Activated naive CD4-positive, alpha-beta T cell treated with Interleukin-2 at 50 U/mL for 16 hours (primary cell): ENCODE measurements around the gene GTF2A1L.
"Not testable (repeated sequence)": the region's sequence is repeated elsewhere in the genome, so short reads cannot be mapped to it uniquely, and the experiment has no call there.

ENCODE experiments used
- DNase-seq: peaks from one replicate; pipeline ENCODE4 v3.0.0-alpha.2; 2020

The GTF2A1L gene, protein sequence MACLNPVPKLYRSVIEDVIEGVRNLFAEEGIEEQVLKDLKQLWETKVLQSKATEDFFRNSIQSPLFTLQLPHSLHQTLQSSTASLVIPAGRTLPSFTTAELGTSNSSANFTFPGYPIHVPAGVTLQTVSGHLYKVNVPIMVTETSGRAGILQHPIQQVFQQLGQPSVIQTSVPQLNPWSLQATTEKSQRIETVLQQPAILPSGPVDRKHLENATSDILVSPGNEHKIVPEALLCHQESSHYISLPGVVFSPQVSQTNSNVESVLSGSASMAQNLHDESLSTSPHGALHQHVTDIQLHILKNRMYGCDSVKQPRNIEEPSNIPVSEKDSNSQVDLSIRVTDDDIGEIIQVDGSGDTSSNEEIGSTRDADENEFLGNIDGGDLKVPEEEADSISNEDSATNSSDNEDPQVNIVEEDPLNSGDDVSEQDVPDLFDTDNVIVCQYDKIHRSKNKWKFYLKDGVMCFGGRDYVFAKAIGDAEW

DNA sequence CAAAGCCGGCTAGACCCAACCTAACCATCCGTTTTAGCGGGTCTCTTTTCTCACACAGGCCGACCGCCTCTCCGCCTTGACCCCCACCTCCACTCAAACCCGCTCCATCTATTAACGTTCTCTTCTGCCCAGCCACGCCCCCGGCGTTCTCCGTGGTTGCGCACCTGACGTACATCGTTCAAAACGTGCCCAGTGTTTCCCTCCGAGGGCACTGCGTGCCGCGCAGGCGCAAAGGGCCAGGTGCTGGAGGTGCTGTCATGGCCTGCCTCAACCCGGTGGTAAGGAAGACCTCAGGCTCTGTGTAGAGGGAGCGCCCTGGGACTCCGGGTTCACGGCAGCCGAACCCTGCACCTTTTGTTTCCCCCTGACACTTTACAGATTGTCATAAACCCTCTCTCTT is at the start of gene GTF2A1L:
Gene GTF2A1L (plus strand): TSS at position 239 of the 400 bp plus-strand sequence. CDS start 19 bp downstream, at position 258.
- DNase-seq: no peak

DNA sequence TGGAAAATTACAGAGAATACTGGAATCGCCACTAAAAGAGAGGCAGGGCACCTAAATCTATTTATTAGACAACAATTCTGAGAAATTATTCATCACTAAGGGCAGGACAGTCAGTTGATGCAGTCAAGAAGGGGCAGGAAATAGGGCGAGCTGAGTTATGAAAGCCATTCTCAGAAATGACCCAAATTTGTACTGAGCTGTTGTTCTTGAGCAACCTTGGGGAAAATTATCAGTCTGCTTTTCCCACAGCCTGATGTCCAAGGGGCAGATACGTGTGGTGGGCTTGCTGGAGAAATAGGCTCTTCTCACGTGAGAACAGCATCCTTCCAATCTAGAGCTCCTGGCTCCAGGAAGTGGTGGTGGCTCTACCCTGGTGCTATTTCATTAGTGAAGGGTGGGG is 49.1 kb upstream of the GTF2A1L start:
- DNase-seq: no peak

DNA sequence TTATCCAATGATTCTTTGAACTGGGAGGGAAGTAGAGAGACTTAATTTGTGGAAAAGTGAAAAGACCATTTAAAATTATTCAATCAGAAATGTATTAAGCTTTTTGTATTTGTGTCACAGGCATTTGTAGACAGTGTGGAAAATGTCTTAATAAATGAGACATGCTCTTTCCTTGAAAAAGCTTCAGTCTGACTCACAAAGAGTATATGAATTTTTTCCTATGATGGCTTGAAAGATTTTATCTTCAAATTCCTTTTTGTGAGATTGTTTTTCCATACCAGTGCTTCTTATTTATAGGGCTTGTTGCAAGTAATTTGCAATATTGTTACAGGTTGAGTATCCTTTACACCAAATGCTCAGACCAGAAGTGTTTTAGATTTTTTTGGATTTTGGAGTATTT is 48.2 kb upstream of the GTF2A1L start:
- no peak for DNase-seq

DNA sequence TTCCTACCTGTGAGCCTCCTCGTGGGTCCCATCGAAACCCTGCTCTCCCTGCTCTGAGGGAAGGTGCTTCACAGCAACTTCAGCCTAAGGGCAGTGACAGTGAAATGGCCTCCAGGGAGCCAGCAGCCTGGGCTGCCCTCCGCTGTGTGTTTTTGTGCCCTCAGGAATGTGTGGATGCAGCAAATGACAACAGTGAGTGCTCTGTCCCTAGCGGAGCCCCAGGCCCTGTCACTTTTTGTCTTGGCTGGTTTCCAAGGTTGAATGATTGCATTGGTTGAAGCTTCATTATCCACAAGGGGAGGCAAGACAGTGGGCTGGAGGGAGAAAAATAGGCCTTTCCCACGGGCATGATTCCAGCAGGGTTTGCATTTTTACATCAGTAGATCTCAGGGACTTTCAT is 44.8 kb upstream of the GTF2A1L start:
- DNase-seq: no peak

DNA sequence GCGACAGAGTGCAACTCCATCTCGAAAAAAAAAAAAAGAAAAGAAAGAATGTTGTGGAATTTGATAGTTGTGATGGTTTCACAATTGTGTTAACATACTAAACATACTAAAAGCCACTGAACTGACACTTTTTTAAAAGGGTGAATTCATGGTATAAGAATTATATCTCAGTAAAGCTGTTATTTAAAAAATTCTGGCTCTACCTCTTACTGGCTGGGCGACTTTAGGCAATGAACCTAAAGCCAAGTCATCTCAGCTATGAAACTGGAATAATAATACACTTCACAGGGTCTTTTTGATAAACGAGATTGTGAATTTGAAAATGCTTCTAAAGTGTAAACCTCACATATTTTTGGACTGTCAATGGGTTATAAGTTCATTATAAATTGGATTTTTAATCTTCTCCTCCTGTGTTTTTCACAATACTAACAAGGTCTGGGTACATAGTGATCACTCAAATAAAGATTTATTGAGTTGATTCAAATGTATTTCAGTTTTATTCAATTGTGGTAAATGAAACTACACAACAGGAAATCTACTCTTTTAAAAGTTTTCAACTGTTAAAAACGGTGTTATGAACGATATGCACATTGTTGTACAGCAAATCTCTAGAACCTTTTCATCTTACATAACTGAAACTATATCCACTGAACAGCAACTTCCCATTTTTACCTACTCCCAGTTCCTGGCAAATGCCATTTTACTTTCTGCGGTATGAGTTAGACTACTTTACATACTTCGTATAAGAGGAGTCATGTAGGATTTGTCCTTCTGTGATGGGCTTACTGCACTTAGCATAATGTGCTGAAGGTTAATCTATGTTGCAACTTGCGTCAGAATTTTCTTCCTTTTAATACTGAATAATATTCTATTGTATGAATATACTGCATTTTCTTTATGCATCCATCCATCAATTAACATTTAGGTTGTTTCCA is 43.0 kb upstream of the GTF2A1L start:
- DNase-seq: no peak

DNA sequence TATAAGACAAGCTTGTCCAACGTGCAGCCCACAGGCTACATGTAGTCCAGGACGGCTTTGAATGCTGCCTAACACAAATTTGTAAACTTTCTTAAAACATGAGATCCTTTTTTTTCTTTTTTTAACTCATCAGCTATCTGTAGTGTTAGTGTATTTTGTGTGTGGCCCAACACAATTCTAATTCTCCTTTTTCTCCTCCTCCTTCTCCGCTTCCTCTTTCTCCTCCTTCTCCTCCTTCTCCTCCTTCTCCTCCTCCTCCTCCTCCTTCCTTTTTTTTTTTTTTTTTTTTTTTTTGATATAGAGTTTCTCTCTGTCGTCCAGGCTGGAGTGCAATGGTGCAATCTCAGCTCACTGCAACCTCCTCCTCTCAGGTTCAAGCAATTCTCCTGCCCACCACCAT is 39.3 kb upstream of the GTF2A1L start:
- no peak for DNase-seq

DNA sequence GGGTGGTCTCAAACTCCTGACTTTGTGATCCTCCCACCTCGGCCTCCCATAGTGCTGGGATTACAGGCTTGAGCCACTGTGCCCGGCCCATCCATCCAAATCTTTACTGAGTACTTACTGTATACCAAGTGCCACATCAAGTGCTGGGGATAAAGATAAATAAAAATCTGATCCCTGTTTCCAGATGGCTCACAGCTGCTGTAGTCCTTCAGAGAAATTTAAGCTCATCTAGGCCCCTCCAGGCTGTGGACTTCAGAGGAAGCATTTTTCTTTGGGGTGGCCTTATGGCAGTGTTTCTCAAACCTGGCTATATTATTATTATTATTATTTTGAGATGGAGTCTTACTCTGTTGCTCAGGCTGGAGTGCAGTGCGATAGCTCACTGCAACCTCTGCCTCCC is 33.7 kb upstream of the GTF2A1L start:
- no peak for DNase-seq

DNA sequence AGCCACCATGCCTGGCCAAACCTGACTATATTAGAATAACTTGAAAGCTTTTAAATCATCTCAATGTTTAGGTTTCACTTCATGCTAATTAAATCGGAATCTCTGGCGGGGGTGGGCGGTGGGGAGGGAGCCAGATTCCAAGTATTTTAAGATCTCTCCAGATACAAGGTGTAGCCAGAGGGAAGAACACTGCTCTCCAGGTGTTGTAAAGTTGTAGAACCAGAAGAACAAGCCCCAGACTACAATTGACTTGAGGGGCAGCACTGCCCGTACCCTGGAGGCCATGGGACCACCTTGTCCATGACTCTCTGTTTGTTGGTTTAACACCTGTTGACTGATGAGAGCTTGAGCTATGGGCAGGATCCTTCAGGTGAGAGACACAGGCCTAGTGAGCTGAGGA is 33.1 kb upstream of the GTF2A1L start:
- DNase-seq: no peak

DNA sequence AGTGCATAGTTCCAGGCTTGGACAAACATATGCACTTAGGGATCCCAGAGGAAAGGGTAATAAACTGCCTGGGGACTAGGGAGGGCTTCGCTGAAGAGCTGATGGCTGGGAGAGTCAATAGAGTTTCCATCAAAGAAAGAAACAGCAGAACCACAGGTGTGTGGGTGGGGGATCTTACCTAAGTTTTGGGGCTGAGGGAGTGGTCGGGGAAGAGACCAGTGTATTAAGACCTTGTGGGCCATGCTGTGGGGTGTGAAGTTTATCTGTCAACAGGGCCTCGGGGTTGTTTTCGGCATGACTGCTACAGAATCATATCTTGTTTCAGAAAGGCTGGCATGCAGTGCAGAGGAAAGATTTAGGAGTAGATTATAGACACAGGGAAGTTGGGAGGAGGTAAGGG is 31.2 kb upstream of the GTF2A1L start:
- DNase-seq: no peak

DNA sequence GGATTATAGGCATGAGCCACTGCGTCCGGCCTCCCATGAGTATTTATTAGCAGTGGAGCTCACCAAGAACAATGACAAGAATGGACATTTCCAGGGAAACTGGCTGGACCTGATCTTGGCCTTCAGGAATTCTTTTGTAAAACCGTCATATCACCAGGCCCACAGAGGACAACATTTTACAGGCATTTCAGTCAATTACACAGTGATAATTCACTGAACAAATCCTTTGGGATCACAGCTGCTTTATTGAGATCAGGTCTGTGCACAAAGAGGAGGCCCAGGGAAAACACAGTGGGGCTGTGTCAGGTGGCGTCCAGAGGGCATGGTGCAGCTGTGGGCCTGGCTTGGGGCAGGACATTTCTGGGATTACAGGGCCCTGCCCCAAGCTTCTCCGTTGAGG is 30.1 kb upstream of the GTF2A1L start:
- no peak for DNase-seq

DNA sequence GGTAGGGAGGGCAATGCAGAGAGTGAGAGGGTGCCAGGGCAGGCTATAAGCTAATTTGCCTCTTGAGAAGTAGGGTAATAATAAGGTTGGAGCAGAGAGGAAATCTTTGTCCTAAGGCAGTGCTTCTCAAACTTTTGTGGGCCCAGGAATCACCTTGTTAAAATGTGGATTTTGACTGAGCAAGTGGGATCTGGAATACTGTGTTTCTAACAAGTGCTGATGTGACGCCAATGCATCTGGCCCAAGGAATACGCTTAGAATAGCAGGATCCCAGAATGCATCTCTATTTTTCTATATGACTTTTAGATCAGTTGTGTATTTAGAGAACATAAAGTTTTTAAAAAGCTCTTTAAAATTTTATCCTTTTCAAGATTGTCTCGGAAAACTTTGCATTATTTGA is 29.7 kb upstream of the GTF2A1L start:
- DNase-seq: no peak

DNA sequence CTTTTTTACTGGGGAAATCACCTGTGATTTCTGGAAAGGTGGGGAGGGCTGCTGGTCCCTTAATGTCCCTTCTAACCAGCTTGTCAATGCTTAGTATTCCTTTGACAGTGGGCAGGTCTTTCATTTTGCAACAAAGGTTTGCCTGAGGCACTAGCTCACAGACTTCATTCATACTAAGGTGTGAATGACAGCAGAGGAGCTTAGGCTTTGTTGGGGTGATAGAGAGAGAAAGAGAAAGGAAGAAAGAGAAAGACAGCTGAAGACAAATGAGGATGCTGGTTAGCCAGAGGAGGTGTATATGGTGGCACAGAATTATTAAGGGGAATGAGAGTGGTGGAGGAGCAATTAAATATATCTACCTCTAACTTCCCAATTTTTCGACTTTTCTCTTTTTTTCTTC is 28.9 kb upstream of the GTF2A1L start:
- DNase-seq: no peak

DNA sequence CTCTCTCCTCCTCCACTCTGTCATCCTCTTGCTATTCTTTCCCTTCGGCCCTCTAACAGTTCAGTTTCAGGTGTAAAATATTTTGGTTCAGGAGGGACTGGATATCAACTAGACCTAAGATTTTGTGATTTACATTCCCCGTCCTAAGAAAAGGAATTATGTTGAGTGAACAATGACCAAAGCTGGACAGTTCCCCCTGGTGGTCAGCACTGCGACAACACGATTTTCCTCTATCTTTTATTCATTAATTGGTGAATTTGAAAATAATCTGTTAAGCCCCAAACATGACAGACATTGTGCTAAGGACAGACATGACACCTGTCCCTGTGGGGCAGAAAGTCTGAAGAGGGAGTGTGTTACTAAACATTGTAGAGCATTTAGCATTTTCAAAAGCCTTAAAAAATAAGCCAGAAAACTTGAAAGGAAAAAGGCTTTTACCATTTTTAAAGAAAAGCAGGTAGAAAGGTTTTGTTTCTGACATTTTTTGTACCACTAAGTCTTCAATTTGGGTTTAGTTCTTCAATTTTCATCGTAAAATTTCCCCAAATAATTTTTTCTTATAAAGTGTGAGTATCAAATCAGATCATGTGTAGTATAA is 28.4 kb upstream of the GTF2A1L start:
- no peak for DNase-seq

DNA sequence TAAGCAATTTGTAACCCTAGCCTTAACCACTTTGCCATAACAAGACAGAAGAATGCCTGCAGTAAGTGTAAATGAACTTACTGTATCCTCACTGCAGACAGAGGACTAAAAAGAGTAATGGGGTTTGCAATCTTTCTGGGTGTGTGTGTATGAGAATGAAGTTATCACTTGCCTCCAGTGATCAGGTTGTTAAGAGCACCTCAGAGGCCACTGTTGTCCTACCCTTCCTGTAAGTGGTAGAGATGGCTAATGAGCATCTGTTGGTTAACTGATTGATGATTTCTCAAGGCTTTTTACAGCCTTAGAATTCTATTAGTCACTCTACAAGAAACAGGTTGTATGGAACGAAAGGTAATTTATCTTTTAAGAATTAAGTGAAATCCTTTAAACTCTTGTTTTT is 27.6 kb upstream of the GTF2A1L start:
- DNase-seq: no peak

DNA sequence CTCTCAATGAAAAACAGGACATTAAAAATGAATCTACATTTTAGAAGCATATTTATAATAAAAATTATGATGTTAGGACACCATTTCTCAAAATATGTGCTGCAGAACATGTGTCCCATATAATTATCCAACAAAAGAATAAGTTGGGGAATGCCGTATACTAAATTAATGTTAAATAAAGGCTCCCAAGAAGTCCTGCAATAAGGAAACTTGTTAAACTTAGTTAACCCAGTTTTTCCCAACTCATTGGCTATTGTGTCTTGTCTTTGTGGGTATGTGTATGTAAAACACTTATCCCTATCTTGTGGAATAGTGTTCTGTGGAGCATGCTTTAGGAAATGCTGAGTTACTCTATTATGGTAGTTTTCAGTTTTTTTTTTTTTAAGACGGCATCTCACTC is 25.6 kb upstream of the GTF2A1L start:
- no peak for DNase-seq

DNA sequence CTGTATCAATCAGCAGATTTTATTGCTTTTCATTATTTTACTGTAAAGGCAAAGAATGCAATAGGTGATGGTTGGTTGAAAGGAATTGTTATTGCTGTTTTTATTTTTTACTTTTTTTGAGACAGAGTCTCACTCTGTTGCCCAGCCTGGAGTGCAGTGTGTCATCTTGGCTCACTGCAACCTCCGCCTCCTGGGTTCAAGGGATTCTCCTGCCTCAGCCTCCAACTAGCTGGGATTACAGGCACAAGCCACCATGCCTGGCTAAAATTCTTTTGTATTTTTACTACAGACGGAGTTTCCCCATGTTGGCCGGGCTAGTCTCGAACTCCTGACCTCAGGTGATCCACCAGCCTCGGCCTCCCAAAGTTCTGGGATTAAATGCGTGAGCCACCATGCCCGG is 20.9 kb upstream of the GTF2A1L start:
- DNase-seq: not testable (repeated sequence)

DNA sequence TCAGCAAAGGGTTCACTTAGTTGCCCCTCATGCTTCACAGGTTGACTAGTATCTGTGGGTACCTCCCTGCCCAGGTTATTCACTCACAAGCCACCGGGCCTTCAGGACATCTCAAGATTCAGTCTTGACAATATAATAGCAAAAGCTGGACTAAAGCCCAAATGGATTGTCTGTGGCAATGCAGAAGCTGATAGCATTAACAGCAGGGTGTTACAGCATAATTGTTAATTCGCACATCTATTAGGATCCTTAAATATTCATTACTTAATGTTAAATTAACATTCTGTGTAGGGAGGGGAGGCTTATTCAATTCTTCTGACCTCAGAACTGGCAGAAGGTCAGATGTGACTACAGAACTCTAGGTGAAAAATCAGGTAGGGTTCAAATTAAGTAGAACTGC is 20.2 kb upstream of the GTF2A1L start:
- no peak for DNase-seq

DNA sequence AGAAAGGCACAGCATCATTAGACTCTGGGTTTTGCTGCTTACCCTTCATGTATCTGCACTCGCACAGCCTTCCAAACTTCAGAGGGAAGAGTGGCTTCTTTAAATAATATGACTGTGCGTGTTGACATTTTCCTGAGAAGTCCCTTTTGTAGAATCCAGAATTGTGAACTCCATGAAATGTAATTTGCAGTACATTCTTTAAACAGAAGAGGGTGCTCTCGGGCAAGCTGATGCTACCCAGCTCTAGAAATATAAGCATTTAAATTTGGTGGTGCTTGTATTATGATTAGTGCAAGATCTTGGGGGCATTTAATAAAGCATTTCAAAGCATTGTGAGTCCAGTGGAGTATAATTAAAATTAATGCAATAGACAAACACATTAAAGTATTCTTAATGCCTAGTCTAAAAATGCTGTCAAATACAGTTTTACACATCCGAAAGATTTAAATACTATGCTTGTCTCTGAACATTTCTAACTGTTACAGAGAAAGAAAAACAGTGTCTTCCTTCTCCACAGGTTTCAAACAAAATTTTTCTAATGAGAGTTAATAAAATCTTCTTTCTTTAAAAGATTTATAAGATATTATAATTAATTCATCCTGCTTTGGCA is 17.3 kb upstream of the GTF2A1L start:
- no peak for DNase-seq

DNA sequence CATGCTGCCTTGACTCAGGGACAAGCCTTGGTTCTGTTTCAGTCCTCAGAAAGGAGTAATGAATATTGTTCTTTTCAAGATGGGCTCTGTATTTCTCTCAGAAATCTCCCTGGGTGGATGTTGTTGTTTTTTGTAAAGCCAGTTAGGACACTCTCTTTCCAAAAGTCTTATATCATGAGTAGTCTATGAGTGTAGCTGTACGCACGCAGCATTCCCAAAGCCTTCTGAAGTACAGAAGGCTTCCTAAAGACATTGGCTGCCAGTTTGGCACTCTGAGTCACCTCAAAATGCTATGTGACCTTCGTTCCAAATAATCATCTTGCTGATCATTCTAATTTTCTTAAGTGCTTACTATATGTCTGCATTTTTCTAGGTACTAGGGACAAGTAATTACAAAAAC is 16.7 kb upstream of the GTF2A1L start:
- no peak for DNase-seq

DNA sequence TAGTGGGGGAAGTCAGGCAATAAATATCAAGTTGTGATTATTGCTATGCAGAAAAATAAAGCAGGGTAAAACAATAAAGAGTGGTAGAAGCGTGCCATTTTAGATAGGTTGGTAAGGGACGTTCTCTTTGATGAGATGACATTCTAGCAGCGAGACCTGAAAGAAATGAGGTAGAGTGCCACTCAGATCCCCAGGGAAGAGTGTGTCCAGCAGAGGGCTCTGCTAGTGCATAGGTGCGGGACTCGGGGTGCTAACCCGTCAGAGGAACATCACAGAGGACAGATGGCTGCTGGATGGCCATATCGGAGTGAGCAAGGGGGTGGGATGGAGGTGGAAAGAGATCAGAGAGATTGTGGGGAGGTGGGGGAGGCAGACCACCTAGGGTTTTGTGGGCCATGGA is 16.3 kb upstream of the GTF2A1L start:
- DNase-seq: no peak

DNA sequence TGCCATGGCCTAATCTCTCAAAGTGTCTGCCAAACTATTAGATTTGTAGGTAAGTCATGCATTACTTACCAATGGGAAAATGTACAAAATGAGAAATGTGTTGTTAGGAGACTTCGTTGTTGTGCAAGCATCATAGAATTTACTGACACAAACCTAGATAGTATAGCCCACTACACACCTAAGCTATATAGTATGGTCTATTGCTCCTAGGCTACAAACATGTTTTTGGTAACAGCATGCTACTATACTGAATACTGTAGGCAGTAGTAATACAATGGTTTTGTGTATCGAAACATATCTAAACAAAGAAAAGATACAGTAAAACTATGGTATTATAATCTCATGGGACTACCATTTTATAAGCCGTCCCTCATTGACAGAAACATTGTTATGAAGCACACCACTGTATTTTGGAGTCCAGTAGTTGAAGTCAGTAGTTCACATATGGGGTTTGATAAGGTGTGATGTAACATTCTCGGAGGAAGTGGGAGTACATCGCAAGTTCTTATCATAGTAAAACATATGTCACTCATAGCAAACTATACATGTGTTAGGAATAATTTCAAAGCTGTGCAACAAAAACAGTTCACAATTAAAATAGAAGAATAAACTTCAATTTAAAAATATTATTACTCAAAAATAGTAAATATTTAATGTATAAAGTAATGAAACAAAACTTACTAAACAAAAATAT is 12.0 kb upstream of the GTF2A1L start:
- DNase-seq: no peak

DNA sequence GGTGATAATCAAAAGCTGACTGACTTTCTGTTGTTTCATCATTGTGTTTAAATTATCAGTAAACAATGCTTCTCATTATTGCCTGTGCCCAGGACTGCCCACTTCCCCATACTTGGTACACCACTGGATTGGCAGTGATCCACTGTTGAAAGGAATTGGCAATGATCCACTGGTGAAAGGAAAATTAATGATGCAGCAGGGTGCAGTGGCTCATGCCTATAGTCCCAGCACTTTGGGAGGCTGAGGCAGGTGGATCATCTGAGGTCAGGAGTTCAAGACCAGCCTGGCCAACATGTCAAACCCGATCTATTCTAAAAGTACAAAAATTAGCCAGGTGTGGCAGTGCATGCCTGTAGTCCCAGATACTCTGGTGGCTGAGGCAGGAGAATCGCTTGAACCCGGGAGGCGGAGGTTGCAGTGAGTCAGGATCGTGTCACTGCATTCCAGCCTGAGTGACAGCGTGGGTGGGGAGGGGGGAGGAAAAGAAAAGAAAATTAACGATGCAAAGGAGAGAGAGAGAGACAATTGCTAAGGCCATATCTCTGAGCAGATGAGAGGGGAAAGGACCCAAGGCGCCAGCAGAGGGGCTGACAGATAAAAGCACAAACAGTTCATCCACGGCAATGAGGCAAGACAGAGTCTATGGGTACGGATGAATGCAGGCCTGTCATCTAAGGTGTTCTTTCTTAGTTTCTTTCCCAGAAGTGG is 10.2 kb upstream of the GTF2A1L start:
- DNase-seq: no peak
